HG03469 (cell line): ENCODE results near the gene TIGD3.
"Not testable (repeated sequence)": the region's sequence is repeated elsewhere in the genome, so short reads cannot be mapped to it uniquely, and the experiment has no call there.

Experiments
- ATAC-seq: cut with Tn5 transposase; IDR thresholded peaks from one replicate; pipeline ENCODE4 v1.9.1; 2021; ENCODE audit warnings: mild to moderate bottlenecking, moderate library complexity, moderate number of reproducible peaks; ENCODE audit not compliant: unreplicated experiment

The TIGD3 gene

DNA sequence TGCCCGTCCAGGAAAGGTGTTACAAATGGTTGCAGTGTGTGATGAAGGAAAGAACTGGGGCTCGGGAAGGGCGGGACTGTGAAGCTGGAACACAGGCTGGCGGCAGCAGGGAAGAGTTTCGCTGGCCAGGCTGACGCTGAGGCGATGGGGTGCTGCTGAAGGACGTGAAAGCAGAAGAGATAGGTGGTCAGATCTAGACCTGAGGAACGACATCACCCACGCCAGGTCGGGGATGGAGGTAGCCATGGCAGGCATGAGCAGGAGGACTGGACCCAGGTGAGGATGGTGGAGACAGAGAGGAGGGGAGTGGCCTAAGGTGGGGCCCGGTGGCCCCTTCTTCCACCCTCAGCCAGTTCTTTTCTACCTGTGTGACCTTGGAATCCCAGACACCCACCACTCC lies 30.7 kb upstream of the TIGD3 start:
- ATAC-seq, result no peak

- ATAC-seq, result no peak
These were observed 29.1 kb upstream of the TIGD3 start for GRCh38 chr11:65325435-65325834.

- no peak for ATAC-seq
These were observed 27.5 kb upstream of the TIGD3 start for GRCh38 chr11:65327021-65327420.

GRCh38 chr11:65329478-65329877 lies 25.1 kb upstream of the TIGD3 start:
- no peak for ATAC-seq

GRCh38 chr11:65329944-65330403 lies 24.6 kb upstream of the TIGD3 start:
- no peak for ATAC-seq

DNA sequence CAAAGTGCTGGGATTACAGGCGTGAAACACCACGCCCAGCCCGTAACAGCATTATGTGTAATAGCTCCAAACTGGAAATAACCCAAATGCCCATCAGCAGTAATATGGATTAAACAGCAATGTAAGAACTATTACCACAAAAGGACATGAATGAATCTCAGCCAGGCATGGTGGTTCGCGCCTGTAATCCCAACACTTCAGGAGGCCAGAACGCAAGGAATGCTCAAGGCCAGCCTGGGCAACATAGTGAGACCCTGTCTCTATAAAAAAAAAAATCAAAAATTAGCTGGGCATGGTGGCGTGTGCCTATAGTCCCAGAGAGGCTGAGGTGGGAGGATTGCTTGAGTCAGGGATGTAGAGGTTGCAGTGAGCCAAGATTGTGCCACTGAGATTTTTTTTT lies 24.0 kb upstream of the TIGD3 start:
- ATAC-seq, result no peak

DNA sequence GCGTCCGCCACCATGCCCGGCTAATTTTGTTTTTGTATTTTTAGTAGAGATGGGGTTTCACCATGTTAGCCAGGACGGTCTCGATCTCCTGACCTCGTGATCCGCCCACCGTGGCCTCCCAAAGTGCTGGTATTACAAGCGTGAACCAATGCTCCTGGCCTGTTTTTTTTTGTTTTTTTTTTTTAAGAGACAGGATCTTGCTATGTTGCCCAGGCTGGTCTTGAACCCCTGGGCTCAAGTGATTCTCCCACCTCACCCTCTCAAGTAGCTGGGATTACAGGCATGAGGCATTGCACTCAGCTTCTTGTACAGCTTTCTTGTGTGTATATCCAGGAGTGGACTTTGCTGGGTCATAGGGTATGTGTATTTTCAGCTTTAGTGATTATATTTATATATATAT lies 22.0 kb upstream of the TIGD3 start:
- ATAC-seq, result not testable (repeated sequence)

- ATAC-seq, result no peak
These were observed 19.8 kb upstream of the TIGD3 start for GRCh38 chr11:65334696-65335295.

- no peak for ATAC-seq
These were observed 15.9 kb upstream of the TIGD3 start for GRCh38 chr11:65338676-65339075.

DNA sequence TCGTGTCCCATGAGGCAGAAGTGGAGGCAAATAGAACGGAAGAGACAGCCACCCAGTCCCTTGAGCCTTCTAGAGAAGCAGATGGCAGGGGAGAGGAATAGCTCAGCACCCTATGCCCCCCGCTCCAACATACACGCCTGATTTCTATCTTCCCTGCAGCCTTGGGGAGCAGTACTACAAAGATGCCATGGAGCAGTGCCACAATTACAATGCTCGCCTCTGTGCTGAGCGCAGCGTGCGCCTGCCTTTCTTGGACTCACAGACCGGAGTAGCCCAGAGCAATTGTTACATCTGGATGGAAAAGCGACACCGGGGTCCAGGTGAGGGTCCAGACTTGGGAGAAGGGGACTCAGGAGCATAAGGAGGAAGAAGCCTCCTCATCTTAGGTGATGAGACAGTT lies 14.3 kb upstream of the TIGD3 start:
- ATAC-seq, result no peak

DNA sequence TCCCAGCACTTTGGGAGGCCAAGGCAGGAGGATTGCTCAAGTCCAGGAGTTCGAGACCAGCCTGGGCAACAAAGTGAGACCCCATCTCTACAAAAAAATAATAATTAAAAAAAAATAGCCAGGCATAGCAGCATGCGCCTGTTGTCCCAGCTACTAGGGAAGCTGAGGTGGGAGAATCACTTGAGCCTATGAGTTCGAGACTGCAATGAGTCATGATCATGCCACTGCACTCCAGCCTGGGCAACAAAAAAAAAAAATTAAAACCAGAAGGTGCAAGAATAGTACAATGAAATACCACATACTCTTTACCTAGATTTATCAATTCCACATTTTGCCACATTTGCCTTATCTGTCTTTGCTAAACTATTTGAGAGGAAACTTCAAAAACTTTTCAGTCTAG lies 12.7 kb upstream of the TIGD3 start:
- ATAC-seq, result no peak

DNA sequence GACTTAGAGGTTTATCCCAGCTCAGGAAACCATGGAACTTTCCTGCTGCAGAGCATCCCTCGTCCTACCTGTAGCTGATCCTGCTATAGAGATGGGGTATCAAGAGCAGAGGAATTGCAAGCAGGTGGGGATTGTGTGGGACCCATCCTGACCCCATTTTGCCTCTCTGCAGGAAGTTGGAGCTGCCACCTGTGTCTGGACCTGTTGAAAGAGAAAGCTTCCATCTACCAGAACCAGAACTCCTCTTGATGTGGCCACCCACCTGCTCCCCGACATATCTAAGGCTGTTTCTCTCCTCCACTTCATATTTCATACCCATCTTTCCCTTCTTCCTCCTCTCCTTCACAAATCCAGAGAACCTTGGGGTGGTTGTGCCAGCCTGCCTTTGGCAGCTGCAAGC lies 3.0 kb upstream of the TIGD3 start:
- no peak for ATAC-seq

DNA sequence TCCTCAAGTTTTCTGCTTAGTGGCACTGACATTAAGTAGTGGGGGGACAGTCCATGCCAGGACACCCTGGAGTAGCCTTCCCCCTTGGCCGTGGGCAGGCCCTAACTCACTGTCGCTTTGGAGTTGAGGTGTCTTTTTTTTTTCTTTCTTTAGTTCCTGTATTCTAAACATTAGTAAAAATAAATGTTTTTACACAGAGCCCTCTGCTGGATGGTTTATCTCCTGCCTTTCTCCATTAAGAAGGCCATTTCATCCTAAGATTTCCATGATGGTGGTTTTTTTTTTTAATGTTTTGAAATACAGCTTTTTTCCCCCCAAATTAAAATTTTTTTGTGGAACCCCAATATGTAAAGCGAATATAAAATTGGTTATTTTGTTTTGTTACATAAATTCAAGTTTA lies 1.8 kb upstream of the TIGD3 start:
- ATAC-seq, result no peak

DNA sequence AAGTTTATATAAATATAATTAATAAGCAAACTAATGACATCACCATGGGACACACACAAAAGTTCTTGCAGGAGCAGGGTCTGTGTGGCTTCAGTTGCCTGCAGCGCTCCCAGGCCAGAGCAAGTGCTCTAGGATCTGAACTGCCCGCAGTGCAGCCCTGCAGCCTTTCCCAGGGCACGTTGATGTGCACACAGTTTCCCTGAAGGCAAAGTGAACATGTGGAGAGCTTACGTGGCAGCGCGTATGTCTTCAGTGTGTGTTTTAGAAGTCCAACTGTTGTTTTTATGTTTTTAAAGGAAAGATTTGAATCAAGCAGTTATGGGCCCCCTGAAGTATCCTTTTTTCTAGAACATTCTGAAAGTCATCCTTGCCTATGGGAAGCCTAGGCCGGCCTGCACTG lies 1.2 kb upstream of the TIGD3 start:
- ATAC-seq, result no peak

DNA sequence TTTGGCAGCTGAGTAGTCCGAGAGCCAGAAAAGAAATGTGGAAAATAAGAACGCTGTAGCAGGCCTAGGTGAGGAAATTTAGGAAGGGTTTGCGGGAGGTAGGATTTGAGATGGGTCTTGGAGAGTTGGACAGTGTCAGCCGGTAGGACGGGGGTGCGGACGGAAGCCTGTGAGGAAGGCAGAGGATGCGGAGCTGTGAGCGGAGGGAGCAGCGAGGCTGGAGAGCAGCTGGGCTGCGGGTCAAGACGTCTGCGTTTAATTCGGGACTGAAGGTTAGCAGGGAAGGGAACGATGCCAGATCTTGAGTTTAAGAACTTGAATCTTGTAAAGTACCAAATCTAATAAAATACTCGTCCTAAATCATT lies 669 bp upstream of the TIGD3 start:
- no peak for ATAC-seq

GRCh38 chr11:65355013-65355775 lies 643 bp downstream of the TIGD3 start:
- ATAC-seq, result peak; percentile 16

DNA sequence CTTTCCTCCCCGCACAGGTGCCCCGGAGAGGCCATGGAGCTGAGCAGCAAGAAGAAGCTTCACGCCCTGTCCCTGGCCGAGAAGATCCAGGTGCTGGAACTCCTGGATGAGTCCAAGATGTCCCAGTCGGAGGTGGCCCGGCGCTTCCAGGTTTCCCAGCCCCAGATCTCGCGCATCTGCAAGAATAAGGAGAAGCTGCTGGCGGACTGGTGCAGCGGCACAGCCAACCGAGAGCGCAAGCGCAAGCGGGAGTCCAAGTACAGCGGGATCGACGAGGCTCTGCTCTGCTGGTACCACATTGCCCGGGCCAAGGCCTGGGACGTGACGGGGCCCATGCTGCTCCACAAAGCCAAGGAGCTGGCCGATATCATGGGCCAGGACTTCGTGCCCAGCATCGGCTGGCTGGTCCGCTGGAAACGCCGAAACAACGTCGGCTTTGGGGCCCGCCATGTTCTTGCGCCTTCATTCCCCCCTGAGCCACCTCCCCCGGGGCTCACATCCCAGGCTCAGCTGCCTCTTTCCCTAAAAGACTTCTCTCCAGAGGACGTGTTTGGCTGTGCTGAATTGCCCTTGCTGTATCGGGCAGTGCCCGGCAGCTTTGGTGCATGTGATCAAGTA lies 1.3 kb downstream of the TIGD3 start:
- ATAC-seq, result no peak

GRCh38 chr11:65356394-65356972 lies 1.9 kb downstream of the TIGD3 start:
- ATAC-seq, result no peak

GRCh38 chr11:65357856-65358356 lies 3.4 kb downstream of the TIGD3 start:
- no peak for ATAC-seq

GRCh38 chr11:65362320-65362931 lies 7.9 kb downstream of the TIGD3 start:
- no peak for ATAC-seq

- no peak for ATAC-seq
These were observed 8.4 kb downstream of the TIGD3 start for GRCh38 chr11:65362966-65363365.
